Esophagus squamous epithelium (tissue), 4 donors: ENCODE measurements around the gene FGF14.

Experiments
- CTCF ChIP-seq, 6 experiments: fragments of 450-650 bp in 4 of 6; fragments of 200-600 bp in 2 of 6; sonication (generic) in 2 of 6; IDR thresholded peaks; one replicate each; pipeline ENCODE4 v1.5.1; 2016 to 2019; ENCODE audit warnings: antibody characterized with exemption in 6 of 6, mild to moderate bottlenecking in 4 of 6, moderate library complexity in 4 of 6
- POLR2A ChIP-seq, 4 donors: fragments of 450-650 bp; IDR thresholded peaks; one replicate each; pipeline ENCODE4 v1.6.1; 2017; ENCODE audit warnings: antibody characterized with exemption in 4 of 4, mild to moderate bottlenecking in 4 of 4, moderate library complexity in 3 of 4

- TF ChIP-seq CTCF (IDR thresholded peaks at IDR 0.05) = no peak
- no peak for TF ChIP-seq POLR2A (IDR thresholded peaks at IDR 0.05)
Measured at GRCh38 chr13:102374726-102375125, 27.1 kb downstream of the FGF14 start.
